Breast epithelium (tissue), 4 donors: Measurements from ENCODE around the gene DHX58. TPM values are rescaled to one million over a fixed set of nuclear protein-coding genes. Genes with fewer than 3 reads are reported as not detected.

Experiments
- DNase-seq, 2 donors: peaks; one replicate each; pipeline ENCODE4 v3.0.0-alpha.2; 2019; ENCODE audit warnings: low spot score in 2 of 2
- H3K27ac ChIP-seq, 2 donors: fragments of 200-600 bp; sonication (generic) in 1 of 2; one replicate each; pipeline ENCODE4 v1.5.1; 2016 to 2019; ENCODE audit warnings: mild to moderate bottlenecking in 1 of 2
- H3K27me3 ChIP-seq, 2 donors: fragments of 200-600 bp; sonication (generic) in 1 of 2; one replicate each; pipeline versions ENCODE4 v1.5.1 to v1.6.0; 2017 to 2019; ENCODE audit warnings: control low read depth in 1 of 2, mild to moderate bottlenecking in 1 of 2
- H3K36me3 ChIP-seq: fragments of 200-600 bp; one replicate; pipeline ENCODE4 v1.5.1; 2019
- H3K4me1 ChIP-seq, 2 donors: fragments of 200-600 bp; sonication (generic); one replicate each; pipeline ENCODE4 v1.5.1; 2016 to 2019; ENCODE audit warnings: control low read depth in 1 of 2
- H3K4me3 ChIP-seq, 3 donors: fragments of 200-600 bp; sonication (generic); 1 replicate in 2 of 3; 2 replicates in 1 of 3; pipeline ENCODE4 v1.5.1; 2016 to 2019; ENCODE audit warnings: mild to moderate bottlenecking in 3 of 3, moderate library complexity in 2 of 3
- H3K9me3 ChIP-seq, 2 donors: fragments of 200-600 bp; sonication (generic) in 1 of 2; one replicate each; pipeline ENCODE4 v1.5.1; 2016 to 2019; ENCODE audit warnings: control low read depth in 1 of 2
- POLR2A ChIP-seq: fragments of 450-650 bp; IDR thresholded peaks from one replicate; pipeline ENCODE4 v1.6.1; 2016; ENCODE audit warnings: antibody characterized with exemption, mild to moderate bottlenecking, moderate library complexity
- POLR2AphosphoS5 ChIP-seq, 3 donors: sonication (generic); formaldehyde crosslinking; IDR thresholded peaks; one replicate each; pipeline ENCODE4 v1.6.1; 2017; ENCODE audit warnings: antibody characterized with exemption in 3 of 3
- intact Hi-C: fragments of 100-400 bp; cut with DNase I; formaldehyde crosslinking; loops from one replicate; pipeline ENCODE4 v1.15.1; 2023; ENCODE audit warnings: low total_unique reads
- total RNA-seq, 3 donors: library from RNA; depleted of rRNA; stranded (reverse); fragments of >200 nt; gene quantifications; one replicate each; pipeline ENCODE4 v1.1.0, GENCODE V29; 2016
- TF ChIP-seq, protein P1 (sequence below), 3 donors: fragments of 450-650 bp; IDR thresholded peaks; one replicate each; pipeline ENCODE4 v1.5.1; 2016 to 2017; ENCODE audit warnings: antibody characterized with exemption in 3 of 3, mild to moderate bottlenecking in 3 of 3, moderate library complexity in 3 of 3

The DHX58 gene
- total RNA-seq, 3 donors from 2014 or later: 13.1 to 22.8 (median 13.4) TPM

DNA sequence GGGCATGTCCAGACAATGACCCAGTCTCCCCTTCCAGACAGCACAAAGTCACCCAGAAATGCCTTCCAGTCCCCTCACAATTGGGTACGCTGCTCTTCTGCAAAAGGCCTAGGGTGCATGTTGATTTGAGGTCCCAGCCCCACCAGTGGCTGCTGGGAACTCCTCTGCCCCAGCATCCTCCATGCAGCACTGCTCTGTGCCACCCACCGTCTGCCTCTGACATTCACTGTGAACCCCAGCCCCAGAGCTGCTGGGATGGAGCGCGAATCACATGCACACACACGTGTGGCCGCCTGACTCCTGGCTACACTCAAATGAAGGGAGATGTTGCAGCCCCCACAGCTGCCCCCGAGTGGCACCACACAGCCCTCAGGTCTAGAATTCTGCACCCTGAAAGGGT, 60.9 kb downstream of the DHX58 start:
- H3K4me3 ChIP-seq: peak overlapping the region in 1 of 3 donors; percentile 78
- intact Hi-C loops: no loop called here
- no peak for DNase-seq

More for the DNA sequence above, 60.9 kb downstream of the DHX58 start:
- Histone ChIP-seq H3K9me3 (no peaks in the 10 kb centered on the region), H3K27ac (no peak overlapping the region), H3K4me1 (no peaks in the 10 kb centered on the region), H3K36me3 (no peaks in the 10 kb centered on the region), H3K27me3 (no peaks in the 10 kb centered on the region)
- TF ChIP-seq POLR2AphosphoS5 (IDR thresholded peaks at IDR 0.05) (no peak), POLR2A (no peak)
- TF ChIP-seq, protein P1, sequence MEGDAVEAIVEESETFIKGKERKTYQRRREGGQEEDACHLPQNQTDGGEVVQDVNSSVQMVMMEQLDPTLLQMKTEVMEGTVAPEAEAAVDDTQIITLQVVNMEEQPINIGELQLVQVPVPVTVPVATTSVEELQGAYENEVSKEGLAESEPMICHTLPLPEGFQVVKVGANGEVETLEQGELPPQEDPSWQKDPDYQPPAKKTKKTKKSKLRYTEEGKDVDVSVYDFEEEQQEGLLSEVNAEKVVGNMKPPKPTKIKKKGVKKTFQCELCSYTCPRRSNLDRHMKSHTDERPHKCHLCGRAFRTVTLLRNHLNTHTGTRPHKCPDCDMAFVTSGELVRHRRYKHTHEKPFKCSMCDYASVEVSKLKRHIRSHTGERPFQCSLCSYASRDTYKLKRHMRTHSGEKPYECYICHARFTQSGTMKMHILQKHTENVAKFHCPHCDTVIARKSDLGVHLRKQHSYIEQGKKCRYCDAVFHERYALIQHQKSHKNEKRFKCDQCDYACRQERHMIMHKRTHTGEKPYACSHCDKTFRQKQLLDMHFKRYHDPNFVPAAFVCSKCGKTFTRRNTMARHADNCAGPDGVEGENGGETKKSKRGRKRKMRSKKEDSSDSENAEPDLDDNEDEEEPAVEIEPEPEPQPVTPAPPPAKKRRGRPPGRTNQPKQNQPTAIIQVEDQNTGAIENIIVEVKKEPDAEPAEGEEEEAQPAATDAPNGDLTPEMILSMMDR (IDR thresholded peaks at IDR 0.05): no peak

Other genes with a start within 250 kb of the DHX58 start
- gene KLHL11, start 247.3 kb downstream of the DHX58 start, total RNA-seq: 10 to 100 TPM; 22.6 to 35.7 (median 25.1) TPM
- 10 to 100 TPM; 50.1 to 84.2 (median 66.3) TPM for gene ACLY, start 193.8 kb downstream of the DHX58 start, total RNA-seq
- 1 to 10 TPM in 2 of 3 donors, under 1 TPM in 1; 0.48 to 3.2 (median 1.6) TPM for gene ODAD4, start 182.1 kb downstream of the DHX58 start, total RNA-seq
- gene CNP, start 145.9 kb downstream of the DHX58 start, total RNA-seq: 10 to 100 TPM; 51.8 to 55.5 (median 53.7) TPM
- gene DNAJC7, start 95.3 kb downstream of the DHX58 start, total RNA-seq: 10 to 100 TPM; 69.7 to 73.7 (median 70.4) TPM
- gene NKIRAS2, start 92.6 kb downstream of the DHX58 start, total RNA-seq: 10 to 100 TPM; 21.6 to 33.8 (median 22.5) TPM
- 1 to 10 TPM; 1.3 to 4.0 (median 2.3) TPM for gene C17orf113, start 62.1 kb downstream of the DHX58 start, total RNA-seq
- 1 to 10 TPM in 1 of 3 donors, under 1 TPM in 2; 0.48 to 1.0 (median 0.66) TPM for gene ZNF385C, start 14.2 kb downstream of the DHX58 start, total RNA-seq
- gene KAT2A, start 8.7 kb upstream of the DHX58 start, total RNA-seq: 10 to 100 TPM; 22.7 to 55.8 (median 54.4) TPM
- gene HSPB9, start 10.1 kb upstream of the DHX58 start, total RNA-seq: under 1 TPM in 1 of 3 donors, not detected in 2; 0.48 TPM
- gene RAB5C, start 42.3 kb upstream of the DHX58 start, total RNA-seq: 100 to 1,000 TPM; 114 to 146 (median 117) TPM
- gene KCNH4, start 68.4 kb upstream of the DHX58 start, total RNA-seq: under 1 TPM in 1 of 3 donors, not detected in 2; under 0.01 TPM
- not detected for gene HCRT, start 72.7 kb upstream of the DHX58 start, total RNA-seq
- 10 to 100 TPM; 29.1 to 53.0 (median 33.1) TPM for gene GHDC, start 81.8 kb upstream of the DHX58 start, total RNA-seq
- 100 to 1,000 TPM in 2 of 3 donors, 10 to 100 TPM in 1; 97.2 to 130 (median 101) TPM for gene STAT5B, start 163.7 kb upstream of the DHX58 start, total RNA-seq
- gene STAT5A, start 175.8 kb upstream of the DHX58 start, total RNA-seq: 100 to 1,000 TPM in 1 of 3 donors, 10 to 100 TPM in 2; 72.8 to 363 (median 78.9) TPM